ENCODE measurements around the gene TALDO1.

DNA sequence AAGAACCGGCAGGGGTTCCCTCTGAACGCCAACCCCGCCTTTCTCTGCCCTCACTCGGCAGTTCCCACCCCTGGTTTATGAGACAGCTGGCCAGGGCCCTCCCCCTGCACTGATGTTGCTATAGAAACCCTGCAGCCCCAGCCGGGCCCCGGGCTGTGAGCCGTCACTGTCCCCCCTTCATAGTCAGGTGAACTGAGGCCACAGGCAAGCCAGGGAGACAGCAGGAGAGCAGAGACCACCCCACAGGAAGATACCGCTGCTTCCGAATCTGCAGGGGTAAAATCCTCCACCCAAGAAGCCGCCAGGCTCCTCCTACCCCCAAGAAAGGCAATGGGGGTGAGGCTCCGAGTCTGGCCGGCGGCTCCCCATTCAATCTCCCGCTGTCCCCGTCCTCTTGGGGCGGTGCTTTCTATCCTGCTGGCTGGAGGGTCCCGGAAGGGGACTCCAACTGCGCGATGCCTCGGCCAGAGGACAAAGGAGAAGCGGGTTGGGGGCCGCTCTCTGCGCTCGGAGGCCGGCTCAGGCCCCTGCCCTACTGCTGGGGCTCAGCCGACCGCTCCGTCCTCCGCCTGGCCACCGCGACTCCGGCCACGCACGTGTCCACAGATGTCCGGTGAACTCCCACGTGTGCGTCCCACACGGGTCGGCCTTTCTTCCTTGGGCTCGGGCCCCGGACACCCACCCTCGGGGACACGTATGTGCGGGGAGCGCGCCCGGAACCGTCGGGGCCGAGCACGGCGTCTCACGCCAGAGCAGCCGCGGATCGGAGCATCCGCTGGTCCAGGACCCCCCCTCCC is 50.2 kb downstream of the TALDO1 start:
- TF ChIP-seq, protein P1, sequence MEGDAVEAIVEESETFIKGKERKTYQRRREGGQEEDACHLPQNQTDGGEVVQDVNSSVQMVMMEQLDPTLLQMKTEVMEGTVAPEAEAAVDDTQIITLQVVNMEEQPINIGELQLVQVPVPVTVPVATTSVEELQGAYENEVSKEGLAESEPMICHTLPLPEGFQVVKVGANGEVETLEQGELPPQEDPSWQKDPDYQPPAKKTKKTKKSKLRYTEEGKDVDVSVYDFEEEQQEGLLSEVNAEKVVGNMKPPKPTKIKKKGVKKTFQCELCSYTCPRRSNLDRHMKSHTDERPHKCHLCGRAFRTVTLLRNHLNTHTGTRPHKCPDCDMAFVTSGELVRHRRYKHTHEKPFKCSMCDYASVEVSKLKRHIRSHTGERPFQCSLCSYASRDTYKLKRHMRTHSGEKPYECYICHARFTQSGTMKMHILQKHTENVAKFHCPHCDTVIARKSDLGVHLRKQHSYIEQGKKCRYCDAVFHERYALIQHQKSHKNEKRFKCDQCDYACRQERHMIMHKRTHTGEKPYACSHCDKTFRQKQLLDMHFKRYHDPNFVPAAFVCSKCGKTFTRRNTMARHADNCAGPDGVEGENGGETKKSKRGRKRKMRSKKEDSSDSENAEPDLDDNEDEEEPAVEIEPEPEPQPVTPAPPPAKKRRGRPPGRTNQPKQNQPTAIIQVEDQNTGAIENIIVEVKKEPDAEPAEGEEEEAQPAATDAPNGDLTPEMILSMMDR (IDR thresholded peaks at IDR 0.05; ENCODE audit: low read length) = no peak
- no peak for TF ChIP-seq EZH2 (IDR thresholded peaks at IDR 0.05; ENCODE audit: borderline replicate concordance, low read length)
